DMS 273 treated with DMSO at 0.1 percent for 48 hours (cell line): ENCODE measurements around the gene IQGAP3.
"Not testable (repeated sequence)": the region's sequence is repeated elsewhere in the genome, so short reads cannot be mapped to it uniquely, and the experiment has no call there.

Source experiments
- DNase-seq: peaks from one replicate; lab custom pipeline; 2025; lab: John Stamatoyannopoulos, UW

IQGAP3 gene

GRCh38 chr1:156571261-156571852 lies 1.0 kb downstream of the IQGAP3 start:
- no peak for DNase-seq

- no peak for DNase-seq
Measured at GRCh38 chr1:156566436-156566835, 5.9 kb downstream of the IQGAP3 start.

- DNase-seq: no peak
Measured at GRCh38 chr1:156565519-156565918, 6.8 kb downstream of the IQGAP3 start.

- no peak for DNase-seq
Measured at GRCh38 chr1:156560585-156561163, 11.7 kb downstream of the IQGAP3 start.

- DNase-seq: no peak
Measured at GRCh38 chr1:156559797-156560385, 12.5 kb downstream of the IQGAP3 start.

GRCh38 chr1:156559086-156559796 lies 13.1 kb downstream of the IQGAP3 start:
- DNase-seq: no peak

GRCh38 chr1:156556354-156556753 lies 16.0 kb downstream of the IQGAP3 start:
- DNase-seq: no peak

- DNase-seq: no peak
Measured at GRCh38 chr1:156555715-156556114, 16.6 kb downstream of the IQGAP3 start.

GRCh38 chr1:156554971-156555370 lies 17.4 kb downstream of the IQGAP3 start:
- DNase-seq: no peak

- no peak for DNase-seq
Measured at GRCh38 chr1:156553860-156554485, 18.4 kb downstream of the IQGAP3 start.

GRCh38 chr1:156552937-156553336 lies 19.4 kb downstream of the IQGAP3 start:
- DNase-seq: not testable (repeated sequence)

GRCh38 chr1:156552518-156552917 lies 19.8 kb downstream of the IQGAP3 start:
- no peak for DNase-seq

- DNase-seq: no peak
Measured at GRCh38 chr1:156551869-156552268, 20.5 kb downstream of the IQGAP3 start.

GRCh38 chr1:156551066-156551643 lies 21.2 kb downstream of the IQGAP3 start:
- no peak for DNase-seq

- DNase-seq: no peak
Measured at GRCh38 chr1:156550346-156550745, 22.0 kb downstream of the IQGAP3 start.

GRCh38 chr1:156549831-156550230 lies 22.5 kb downstream of the IQGAP3 start:
- no peak for DNase-seq

GRCh38 chr1:156549390-156549789 lies 23.0 kb downstream of the IQGAP3 start:
- DNase-seq: no peak

GRCh38 chr1:156547982-156548381 lies 24.4 kb downstream of the IQGAP3 start:
- no peak for DNase-seq

- no peak for DNase-seq
Measured at GRCh38 chr1:156547434-156547833, 24.9 kb downstream of the IQGAP3 start.

GRCh38 chr1:156546267-156546666 lies 26.1 kb downstream of the IQGAP3 start:
- DNase-seq: no peak

- no peak for DNase-seq
Measured at GRCh38 chr1:156544592-156545102, 27.7 kb downstream of the IQGAP3 start.

GRCh38 chr1:156543066-156543465 lies 29.3 kb downstream of the IQGAP3 start:
- no peak for DNase-seq
